ENCODE measurements around the gene B4GALT2.

B4GALT2 gene

DNA sequence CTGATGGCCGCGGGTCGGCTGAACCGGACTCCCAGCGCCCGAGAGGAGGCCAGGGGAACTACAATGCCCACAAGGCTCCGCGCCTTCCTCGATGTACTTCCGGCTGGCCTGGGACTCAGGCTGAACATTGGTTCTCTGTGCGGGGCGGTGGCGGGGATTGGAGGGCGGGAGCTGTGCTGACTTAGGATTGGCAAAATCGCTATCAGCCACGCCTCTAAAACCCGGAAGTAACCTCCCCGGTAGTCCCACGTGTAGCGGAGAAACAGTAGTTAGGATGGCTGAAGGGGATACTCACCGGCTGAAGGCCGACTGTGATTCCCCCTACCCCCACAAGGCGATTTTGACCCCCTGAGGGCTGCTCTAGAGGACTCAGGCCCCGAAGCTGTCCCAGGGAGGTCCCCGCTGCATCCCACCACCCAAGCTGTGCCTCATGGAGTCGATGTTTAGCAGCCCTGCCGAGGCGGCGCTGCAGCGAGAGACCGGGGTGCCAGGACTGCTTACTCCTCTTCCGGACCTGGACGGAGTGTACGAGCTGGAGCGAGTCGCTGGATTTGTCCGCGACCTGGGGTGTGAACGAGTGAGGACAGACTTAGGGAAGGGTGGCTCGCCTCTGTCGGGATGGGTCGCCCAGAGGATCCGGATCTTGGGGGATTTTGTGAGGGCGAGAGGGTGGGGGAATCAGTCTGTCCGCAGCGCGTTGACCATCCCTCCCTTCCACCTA, 9.1 kb upstream of the B4GALT2 start, which contains the start of gene DPH2:
TSS of gene DPH2 (plus strand) at position 265 of the 721 bp plus-strand sequence. CDS start at position 431, 166 bp downstream.
- DNase-seq (ENCODE audit: low read depth) = peak; percentile 94

DNA sequence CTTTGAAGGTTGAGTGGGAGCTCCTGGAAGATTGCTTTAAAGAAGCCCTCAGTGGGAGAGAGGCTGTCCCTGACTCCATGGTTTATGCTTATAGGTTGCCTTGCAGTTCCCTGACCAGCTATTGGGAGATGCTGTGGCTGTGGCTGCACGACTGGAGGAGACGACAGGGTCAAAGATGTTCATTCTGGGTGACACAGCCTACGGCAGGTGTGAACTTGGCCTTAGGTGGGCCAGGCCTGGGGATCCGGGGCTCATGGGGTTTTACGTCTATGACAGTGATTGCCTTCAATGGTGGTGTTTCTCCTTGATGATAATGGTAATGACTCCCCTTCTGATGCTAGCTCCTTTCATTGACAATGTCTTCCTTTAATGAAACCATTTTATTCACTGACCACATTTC, 8.5 kb upstream of the B4GALT2 start:
- no peak for DNase-seq (ENCODE audit: low read depth)

- no peak for DNase-seq (ENCODE audit: low read depth)
Measured at GRCh38 chr1:43970911-43971310, 8.1 kb upstream of the B4GALT2 start.

DNA sequence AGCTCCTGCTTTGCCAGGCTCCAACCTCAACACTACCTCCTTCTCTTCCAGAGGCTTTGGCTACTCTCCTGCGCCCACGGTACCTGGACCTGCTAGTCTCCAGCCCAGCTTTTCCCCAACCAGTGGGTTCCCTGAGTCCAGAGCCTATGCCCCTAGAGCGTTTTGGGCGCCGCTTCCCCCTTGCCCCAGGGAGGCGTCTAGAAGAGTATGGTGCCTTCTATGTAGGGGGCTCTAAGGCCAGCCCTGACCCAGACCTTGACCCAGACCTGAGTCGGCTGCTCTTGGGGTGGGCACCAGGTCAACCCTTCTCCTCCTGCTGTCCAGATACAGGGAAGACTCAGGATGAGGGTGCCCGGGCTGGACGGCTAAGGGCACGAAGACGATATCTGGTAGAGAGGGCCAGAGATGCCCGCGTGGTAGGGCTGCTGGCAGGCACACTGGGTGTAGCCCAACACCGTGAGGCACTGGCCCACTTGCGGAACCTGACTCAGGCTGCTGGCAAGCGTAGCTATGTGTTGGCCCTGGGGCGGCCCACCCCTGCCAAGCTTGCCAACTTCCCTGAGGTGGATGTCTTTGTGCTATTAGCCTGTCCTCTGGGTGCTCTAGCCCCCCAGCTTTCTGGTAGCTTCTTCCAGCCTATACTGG, 7.6 kb upstream of the B4GALT2 start:
- no peak for DNase-seq (ENCODE audit: low read depth)

DNA sequence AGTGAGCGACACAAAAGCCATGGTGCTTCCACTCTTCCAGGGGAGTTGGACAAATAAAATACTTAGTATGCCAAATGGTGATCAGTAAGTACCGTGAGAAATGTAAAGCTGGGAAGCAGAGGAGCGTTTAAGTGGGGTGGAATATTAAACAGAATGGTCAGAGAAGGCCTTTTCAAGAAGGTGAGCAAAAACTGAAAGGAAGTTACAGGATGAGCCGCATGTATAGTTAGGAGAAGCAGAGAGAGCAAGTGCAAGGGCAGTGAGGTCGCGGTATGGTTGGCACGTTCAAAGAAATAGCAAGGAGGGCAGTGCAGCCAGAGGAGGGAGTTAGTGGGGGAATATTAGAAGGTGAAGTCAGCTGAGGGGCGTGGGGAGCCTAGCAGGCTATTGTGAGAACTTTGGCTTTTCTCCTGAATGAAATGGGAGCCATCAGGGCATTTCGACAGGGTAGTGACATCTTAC, 5.0 kb upstream of the B4GALT2 start:
- no peak for DNase-seq (ENCODE audit: low read depth)

DNA sequence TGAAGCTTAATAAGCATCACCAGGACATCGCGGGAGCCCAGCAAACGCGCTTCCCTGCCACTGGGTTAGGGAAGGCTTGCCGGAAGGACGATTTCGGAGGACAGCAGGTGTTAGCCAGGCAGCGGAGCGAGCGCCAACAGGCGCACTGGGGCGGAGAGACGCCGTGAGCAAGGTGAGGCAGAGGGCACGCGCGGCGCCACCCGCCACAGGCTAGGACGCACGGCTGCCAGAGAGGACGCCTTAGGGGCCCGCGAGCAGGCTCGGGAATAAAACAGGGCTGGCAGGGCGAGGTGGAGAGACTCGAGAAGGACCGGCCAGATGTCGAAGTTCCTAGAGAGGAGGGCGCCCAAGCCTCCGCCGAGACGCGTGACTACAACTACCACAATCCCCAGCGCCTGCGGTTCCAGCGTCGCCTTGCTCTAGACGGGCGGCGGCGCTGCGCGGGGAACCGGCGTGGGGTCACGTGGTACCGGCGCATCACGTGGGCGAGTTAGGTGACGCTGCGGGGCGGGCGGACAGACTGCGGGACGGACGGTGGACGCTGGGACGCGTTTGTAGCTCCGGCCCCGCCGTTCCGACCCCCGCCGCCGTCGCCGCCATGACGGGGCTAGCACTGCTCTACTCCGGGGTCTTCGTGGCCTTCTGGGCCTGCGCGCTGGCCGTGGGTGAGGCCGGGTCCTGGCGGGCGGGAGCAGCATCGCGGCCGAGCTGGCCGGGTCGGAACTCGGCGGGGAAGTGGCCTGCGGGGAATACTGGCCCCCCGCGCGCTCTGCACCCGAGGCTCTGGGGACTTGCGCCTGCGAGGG, 4.4 kb upstream of the B4GALT2 start, which contains the start of gene ATP6V0B:
TSS of gene ATP6V0B (plus strand) at position 518 of the 806 bp plus-strand sequence. CDS start at position 599, 81 bp downstream.
- DNase-seq (ENCODE audit: low read depth) = peak; percentile 93

DNA sequence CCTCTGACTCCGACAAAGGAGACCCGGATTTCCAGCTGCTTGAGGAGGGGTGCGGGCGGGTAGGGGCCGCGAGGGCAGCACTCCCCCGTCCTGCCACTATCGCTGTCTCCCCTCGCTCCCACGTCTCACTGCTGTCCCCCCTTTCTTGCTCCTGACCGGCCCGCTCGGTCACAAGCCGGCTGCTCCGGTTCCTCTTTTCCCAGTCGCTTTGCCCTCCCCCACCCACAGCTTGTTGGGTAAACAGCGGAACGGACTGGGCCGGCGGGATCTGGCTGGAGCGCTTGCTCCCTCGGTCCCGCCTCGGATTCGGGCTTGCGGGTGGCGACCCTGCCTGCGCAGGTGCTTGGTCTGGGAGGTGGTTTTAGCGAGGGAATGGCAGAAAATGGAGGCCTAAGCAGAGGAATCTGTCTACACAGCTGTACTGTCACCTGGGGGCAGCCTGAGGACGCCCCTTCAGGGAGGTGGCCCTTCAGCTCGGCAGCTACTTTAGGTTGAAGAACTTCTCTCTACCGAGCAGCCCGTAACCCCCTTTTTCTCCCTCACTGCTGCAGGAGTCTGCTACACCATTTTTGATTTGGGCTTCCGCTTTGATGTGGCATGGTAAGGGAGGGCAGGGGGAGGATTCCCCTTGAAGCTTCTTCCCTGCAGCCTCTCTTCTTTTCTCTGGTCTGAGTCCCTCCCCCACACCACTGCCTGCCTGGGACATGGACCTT, 3.6 kb upstream of the B4GALT2 start:
- DNase-seq (ENCODE audit: low read depth) = no peak

- no peak for DNase-seq (ENCODE audit: low read depth)
Measured at GRCh38 chr1:43976045-43976444, 3.0 kb upstream of the B4GALT2 start.

DNA sequence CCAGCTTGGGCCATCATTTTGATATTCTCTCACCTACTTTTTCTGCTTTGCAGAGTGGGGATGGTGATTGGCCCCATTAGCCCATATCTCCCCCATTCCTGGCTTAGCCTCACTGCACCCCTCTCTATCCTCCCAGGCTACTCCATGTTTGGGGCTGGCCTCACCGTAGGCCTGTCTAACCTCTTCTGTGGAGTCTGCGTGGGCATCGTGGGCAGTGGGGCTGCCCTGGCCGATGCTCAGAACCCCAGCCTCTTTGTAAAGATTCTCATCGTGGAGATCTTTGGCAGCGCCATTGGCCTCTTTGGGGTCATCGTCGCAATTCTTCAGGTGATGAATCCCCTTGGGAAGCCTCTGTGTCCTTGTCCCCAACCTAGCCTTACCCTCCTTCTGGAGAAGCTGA, 2.1 kb upstream of the B4GALT2 start:
- DNase-seq (ENCODE audit: low read depth) = no peak

DNA sequence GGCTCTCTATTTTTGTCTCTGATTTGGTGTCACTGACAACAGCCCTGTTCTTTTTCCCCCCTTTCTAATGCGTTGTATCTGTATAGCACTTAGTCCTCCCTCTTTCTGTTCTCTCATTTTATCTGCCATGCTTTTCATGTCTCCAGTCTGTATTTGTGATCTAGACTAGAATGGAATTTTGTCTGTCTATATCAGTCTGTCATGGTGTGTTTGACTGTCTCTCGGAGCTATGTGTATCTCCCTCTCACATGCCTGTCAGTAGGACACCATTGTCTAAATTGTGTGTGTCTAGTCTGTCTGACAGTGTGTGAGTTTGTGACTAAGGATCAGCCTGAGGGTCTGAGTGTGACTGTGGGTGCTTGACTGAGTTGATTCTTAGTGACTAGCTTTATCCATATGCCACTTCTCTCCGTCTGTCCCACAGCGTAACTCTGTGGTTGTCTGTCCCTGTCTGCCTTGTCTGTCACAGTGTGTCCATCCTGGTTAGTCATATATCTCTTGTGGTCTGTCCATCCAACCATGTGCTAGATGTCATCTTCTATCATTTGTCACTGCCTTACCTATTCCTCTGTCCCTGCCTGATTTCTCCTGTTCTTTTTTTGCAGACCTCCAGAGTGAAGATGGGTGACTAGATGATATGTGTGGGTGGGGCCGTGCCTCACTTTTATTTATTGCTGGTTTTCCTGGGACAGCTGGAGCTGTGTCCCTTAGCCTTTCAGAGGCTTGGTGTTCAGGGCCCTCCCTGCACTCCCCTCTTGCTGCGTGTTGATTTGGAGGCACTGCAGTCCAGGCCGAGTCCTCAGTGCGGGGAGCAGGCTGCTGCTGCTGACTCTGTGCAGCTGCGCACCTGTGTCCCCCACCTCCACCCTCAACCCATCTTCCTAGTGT, 1.4 kb upstream of the B4GALT2 start:
- no peak for DNase-seq (ENCODE audit: low read depth)

- DNase-seq (ENCODE audit: low read depth) = no peak
Measured at GRCh38 chr1:43978264-43978550, 803 bp upstream of the B4GALT2 start.

DNA sequence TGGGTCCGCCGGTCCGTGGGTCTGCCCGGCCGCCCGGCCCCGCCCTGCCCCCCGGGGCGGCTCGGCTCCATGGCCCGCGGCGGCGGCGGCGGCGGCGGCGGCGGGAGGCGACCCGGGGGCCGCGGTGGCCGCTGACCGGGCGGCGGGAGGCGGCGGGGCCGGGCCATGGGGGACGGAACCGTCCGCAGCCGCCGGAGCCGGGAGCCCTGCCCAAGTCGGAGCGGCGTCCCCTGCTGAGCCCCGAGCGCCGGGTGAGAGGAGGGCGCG, 184 bp downstream of the B4GALT2 start:
- DNase-seq (ENCODE audit: low read depth) = no peak

- DNase-seq (ENCODE audit: low read depth) = no peak
Measured at GRCh38 chr1:43979528-43980254, 681 bp downstream of the B4GALT2 start.

- DNase-seq (ENCODE audit: low read depth) = no peak
Measured at GRCh38 chr1:43980255-43981134, 1.5 kb downstream of the B4GALT2 start.

GRCh38 chr1:43981135-43981491, 2.1 kb downstream of the B4GALT2 start:
- no peak for DNase-seq (ENCODE audit: low read depth)

GRCh38 chr1:43981636-43982035, 2.6 kb downstream of the B4GALT2 start:
- DNase-seq (ENCODE audit: low read depth) = no peak

DNA sequence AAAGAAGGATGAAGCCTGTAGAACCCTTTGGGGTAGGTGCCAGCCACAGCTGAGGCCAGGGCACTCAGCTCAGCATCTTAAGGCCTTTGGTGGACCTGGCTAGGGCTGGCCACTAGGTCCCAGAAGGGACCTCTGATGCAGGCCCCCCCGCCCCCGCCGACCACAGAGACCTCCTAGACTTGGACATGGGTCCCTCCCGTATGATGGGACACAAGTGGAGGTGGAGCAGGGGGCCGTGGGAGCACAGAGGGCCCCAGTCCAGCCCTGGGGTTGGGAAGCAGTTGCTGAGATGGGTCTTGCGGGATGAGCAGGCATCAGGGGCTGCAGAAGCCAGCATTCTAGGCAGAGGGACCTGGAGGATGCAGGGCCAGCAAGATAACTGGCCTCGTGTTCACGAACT, 3.2 kb downstream of the B4GALT2 start:
- no peak for DNase-seq (ENCODE audit: low read depth)

DNA sequence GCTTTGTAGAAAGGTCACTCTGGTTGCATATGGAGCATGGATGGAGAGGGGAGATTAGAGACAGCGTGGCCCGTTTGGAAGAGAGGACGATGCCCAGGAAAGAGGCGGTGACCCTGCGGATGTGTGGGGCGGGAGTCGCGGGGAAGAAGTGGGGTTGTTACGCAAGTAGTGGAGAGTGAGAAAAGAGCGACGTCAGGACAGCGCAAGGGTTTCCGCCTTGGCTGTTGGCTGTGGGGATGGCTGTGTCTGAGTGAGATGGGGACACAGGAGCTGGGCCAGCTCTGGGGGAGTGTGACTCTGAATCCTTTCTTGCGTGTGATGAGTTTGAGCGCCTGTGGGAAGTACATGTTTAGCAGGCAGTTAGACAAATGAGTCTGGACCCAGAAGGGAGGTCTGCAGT, 3.8 kb downstream of the B4GALT2 start:
- no peak for DNase-seq (ENCODE audit: low read depth)

GRCh38 chr1:43983253-43983899, 4.4 kb downstream of the B4GALT2 start:
- no peak for DNase-seq (ENCODE audit: low read depth)
